OCI-LY1 (cell line): Measurements from ENCODE around the gene GPR68.
"Not testable (repeated sequence)": the region's sequence is repeated elsewhere in the genome, so short reads cannot be mapped to it uniquely, and the experiment has no call there.

ENCODE experiments used
- H2AFZ ChIP-seq: fragments of 200-600 bp; sonication (generic), shearing (Covaris generic); 2 replicates; pipeline ENCODE4 v1.6.0; 2014; ENCODE audit warnings: antibody characterized with exemption, mild to moderate bottlenecking, low read length
- H3F3A ChIP-seq: fragments of 200-600 bp; sonication (generic), shearing (Covaris generic); 2 replicates; pipeline ENCODE4 v1.6.0; 2014; ENCODE audit warnings: mild to moderate bottlenecking, antibody characterized with exemption, low read length, moderate library complexity; ENCODE audit not compliant: insufficient read depth
- H3K27ac ChIP-seq: fragments of 200-600 bp; sonication (generic); 2 replicates; pipeline ENCODE4 v1.5.1; 2014; ENCODE audit warnings: low read length, mixed run types, mild to moderate bottlenecking, low read depth; ENCODE audit not compliant: poor library complexity, severe bottlenecking
- H3K27me3 ChIP-seq: fragments of 200-600 bp; sonication (generic); 2 replicates; pipeline ENCODE4 v1.6.0; 2014; ENCODE audit warnings: antibody characterized with exemption, mild to moderate bottlenecking, low read length, moderate library complexity; ENCODE audit not compliant: insufficient read depth
- H3K36me3 ChIP-seq: fragments of 200-600 bp; sonication (generic); 2 replicates; pipeline ENCODE4 v1.6.1; 2014; ENCODE audit warnings: mild to moderate bottlenecking, antibody characterized with exemption, low read length, moderate library complexity, mixed read lengths; ENCODE audit not compliant: insufficient read depth
- H3K4me1 ChIP-seq: fragments of 200-600 bp; sonication (generic); 2 replicates; pipeline ENCODE4 v1.5.1; 2014; ENCODE audit warnings: mild to moderate bottlenecking, low read length, moderate library complexity; ENCODE audit not compliant: insufficient read depth, severe bottlenecking
- H3K4me2 ChIP-seq: fragments of 200-600 bp; sonication (generic), shearing (Covaris generic); 2 replicates; pipeline ENCODE4 v1.6.1; 2014; ENCODE audit warnings: low read length
- H3K4me3 ChIP-seq: fragments of 200-600 bp; sonication (generic); 2 replicates; pipeline ENCODE4 v1.5.1; 2014; ENCODE audit warnings: low read length, low read depth, mild to moderate bottlenecking, mixed read lengths; ENCODE audit not compliant: poor library complexity, severe bottlenecking
- H3K79me2 ChIP-seq: fragments of 200-600 bp; shearing (Covaris generic); 2 replicates; pipeline ENCODE4 v1.6.1; 2016; ENCODE audit warnings: mixed run types, low read length, mixed read lengths; ENCODE audit not compliant: insufficient read depth
- H3K9ac ChIP-seq: fragments of 200-600 bp; sonication (generic), shearing (Covaris generic); 2 replicates; pipeline ENCODE4 v1.6.1; 2014; ENCODE audit warnings: mild to moderate bottlenecking, low read length, mixed read lengths
- H3K9me2 ChIP-seq: fragments of 200-600 bp; sonication (generic), shearing (Covaris generic); 2 replicates; pipeline ENCODE4 v1.6.1; 2014; ENCODE audit warnings: low read depth, mild to moderate bottlenecking, low read length, mixed read lengths
- H3K9me3 ChIP-seq: fragments of 200-600 bp; shearing (Covaris generic); 2 replicates; pipeline ENCODE4 v1.6.1; 2014; ENCODE audit warnings: low read length, mixed read lengths
- H4K20me1 ChIP-seq: fragments of 200-600 bp; sonication (generic), shearing (Covaris generic); 2 replicates; pipeline ENCODE4 v1.6.0; 2016; ENCODE audit warnings: mild to moderate bottlenecking, low read length; ENCODE audit not compliant: insufficient read depth
- CTCF ChIP-seq: fragments of 200-600 bp; sonication (generic), shearing (Covaris generic); IDR thresholded peaks from 2 replicates; pipeline ENCODE4 v1.5.1; 2017; ENCODE audit warnings: mild to moderate bottlenecking, antibody characterized with exemption, low read length, moderate library complexity, mixed read lengths
- EZH2 ChIP-seq: fragments of 200-600 bp; sonication (generic), shearing (Covaris generic); IDR thresholded peaks from 2 replicates; pipeline ENCODE4 v1.8.0; 2017; ENCODE audit warnings: borderline replicate concordance, mixed run types, mild to moderate bottlenecking, antibody characterized with exemption, low read length, moderate library complexity, mixed read lengths

GPR68 gene

GRCh38 chr14:91227183-91227628, 17.3 kb downstream of the GPR68 start:
- Histone ChIP-seq H3K9me2 (no peaks in the 10 kb centered on the region), H3K4me3 (no peak overlapping the region)

GRCh38 chr14:91226360-91226759, 18.1 kb downstream of the GPR68 start:
- H2AFZ ChIP-seq, H3K27ac ChIP-seq, H3F3A ChIP-seq, H3K4me2 ChIP-seq, H4K20me1 ChIP-seq, H3K79me2 ChIP-seq, H3K9me2 ChIP-seq, H3K4me3 ChIP-seq, H3K27me3 ChIP-seq, H3K9me3 ChIP-seq, H3K9ac ChIP-seq: not testable (repeated sequence)
- Histone ChIP-seq H3K4me1 (peaks cover 18% of the 10 kb centered on the region), H3K36me3 (peaks cover 16% of the 10 kb centered on the region)

More at GRCh38 chr14:91227183-91227628, 17.3 kb downstream of the GPR68 start:
- Histone ChIP-seq H3K4me2 (no peak overlapping the region), H3F3A (no peaks in the 10 kb centered on the region), H4K20me1 (no peaks in the 10 kb centered on the region), H3K4me1 (peaks cover 18% of the 10 kb centered on the region), H3K27me3 (no peaks in the 10 kb centered on the region), H3K9ac (no peak overlapping the region), H3K79me2 (no peaks in the 10 kb centered on the region), H3K27ac (no peak overlapping the region), H2AFZ (no peak overlapping the region), H3K36me3 (peaks cover 18% of the 10 kb centered on the region), H3K9me3 (no peaks in the 10 kb centered on the region)
- TF ChIP-seq EZH2 (no peak), CTCF (no peak)

- Histone ChIP-seq H3K27ac (no peak overlapping the region), H3K36me3 (peaks cover 7% of the 10 kb centered on the region; the same call in 1 of the 2 replicates), H3K9me3 (no peaks in the 10 kb centered on the region), H3K9me2 (no peaks in the 10 kb centered on the region), H2AFZ (no peak overlapping the region), H3K9ac (no peak overlapping the region), H3K4me1 (peaks cover 18% of the 10 kb centered on the region), H3K4me2 (no peak overlapping the region), H3K4me3 (no peak overlapping the region), H3F3A (no peaks in the 10 kb centered on the region), H3K27me3 (no peaks in the 10 kb centered on the region), H3K79me2 (no peaks in the 10 kb centered on the region), H4K20me1 (no peaks in the 10 kb centered on the region)
- no peak for TF ChIP-seq CTCF
- no peak for TF ChIP-seq EZH2
These were observed 19.5 kb downstream of the GPR68 start for GRCh38 chr14:91225025-91225424.

GRCh38 chr14:91223028-91223783, 21.3 kb downstream of the GPR68 start:
- Histone ChIP-seq H4K20me1 (no peaks in the 10 kb centered on the region), H3K27me3 (no peaks in the 10 kb centered on the region), H3K79me2 (no peaks in the 10 kb centered on the region), H3K4me2 (no peak overlapping the region), H2AFZ (no peak overlapping the region), H3K4me3 (no peak overlapping the region), H3F3A (no peaks in the 10 kb centered on the region), H3K9me3 (no peaks in the 10 kb centered on the region), H3K4me1 (peaks cover 7% of the 10 kb centered on the region), H3K27ac (no peak overlapping the region), H3K9ac (no peak overlapping the region), H3K36me3 (peaks cover 7% of the 10 kb centered on the region), H3K9me2 (no peaks in the 10 kb centered on the region)
- TF ChIP-seq EZH2 = no peak
- no peak for TF ChIP-seq CTCF
